ENCODE measurements around the gene WNT5B.

- TF ChIP-seq, protein P1, sequence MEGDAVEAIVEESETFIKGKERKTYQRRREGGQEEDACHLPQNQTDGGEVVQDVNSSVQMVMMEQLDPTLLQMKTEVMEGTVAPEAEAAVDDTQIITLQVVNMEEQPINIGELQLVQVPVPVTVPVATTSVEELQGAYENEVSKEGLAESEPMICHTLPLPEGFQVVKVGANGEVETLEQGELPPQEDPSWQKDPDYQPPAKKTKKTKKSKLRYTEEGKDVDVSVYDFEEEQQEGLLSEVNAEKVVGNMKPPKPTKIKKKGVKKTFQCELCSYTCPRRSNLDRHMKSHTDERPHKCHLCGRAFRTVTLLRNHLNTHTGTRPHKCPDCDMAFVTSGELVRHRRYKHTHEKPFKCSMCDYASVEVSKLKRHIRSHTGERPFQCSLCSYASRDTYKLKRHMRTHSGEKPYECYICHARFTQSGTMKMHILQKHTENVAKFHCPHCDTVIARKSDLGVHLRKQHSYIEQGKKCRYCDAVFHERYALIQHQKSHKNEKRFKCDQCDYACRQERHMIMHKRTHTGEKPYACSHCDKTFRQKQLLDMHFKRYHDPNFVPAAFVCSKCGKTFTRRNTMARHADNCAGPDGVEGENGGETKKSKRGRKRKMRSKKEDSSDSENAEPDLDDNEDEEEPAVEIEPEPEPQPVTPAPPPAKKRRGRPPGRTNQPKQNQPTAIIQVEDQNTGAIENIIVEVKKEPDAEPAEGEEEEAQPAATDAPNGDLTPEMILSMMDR (IDR thresholded peaks at IDR 0.05; ENCODE audit: extremely low read depth in 1 of 2, insufficient read depth in 1 of 2, low read depth in 1 of 2, low read length in 2 of 2): no peak
- no peak for TF ChIP-seq POLR2A (IDR thresholded peaks at IDR 0.05; ENCODE audit: low read depth, low read length)
- no peak for TF ChIP-seq FOS (IDR thresholded peaks at IDR 0.05; ENCODE audit: borderline replicate concordance, insufficient read depth, low read length)
Observed at GRCh38 chr12:1620092-1620491, 8.9 kb upstream of the WNT5B start.
